ENCODE results near the gene WIZ.

The WIZ gene

GRCh38 chr19:15453906-15454860 is 4.4 kb upstream of the WIZ start:
- no peak for TF ChIP-seq CREB1 (IDR thresholded peaks at IDR 0.05; ENCODE audit: low read depth)
- TF ChIP-seq TAF1 (IDR thresholded peaks at IDR 0.05; ENCODE audit: low read depth): no peak
- TF ChIP-seq EP300 (IDR thresholded peaks at IDR 0.05; ENCODE audit: borderline replicate concordance): no peak
- no peak for TF ChIP-seq EGR1 (IDR thresholded peaks at IDR 0.05)
- TF ChIP-seq TEAD4 (IDR thresholded peaks at IDR 0.05): no peak
- no peak for TF ChIP-seq REST (IDR thresholded peaks at IDR 0.05; ENCODE audit: low read depth)
- no peak for TF ChIP-seq ZBTB7A (IDR thresholded peaks at IDR 0.05; ENCODE audit: low read depth)
- no peak for TF ChIP-seq MAX (IDR thresholded peaks at IDR 0.05)
- no peak for TF ChIP-seq YY1 (IDR thresholded peaks at IDR 0.05; ENCODE audit: low read depth)
- TF ChIP-seq USF1 (IDR thresholded peaks at IDR 0.05): no peak
- no peak for TF ChIP-seq CEBPB (IDR thresholded peaks at IDR 0.05)

DNA sequence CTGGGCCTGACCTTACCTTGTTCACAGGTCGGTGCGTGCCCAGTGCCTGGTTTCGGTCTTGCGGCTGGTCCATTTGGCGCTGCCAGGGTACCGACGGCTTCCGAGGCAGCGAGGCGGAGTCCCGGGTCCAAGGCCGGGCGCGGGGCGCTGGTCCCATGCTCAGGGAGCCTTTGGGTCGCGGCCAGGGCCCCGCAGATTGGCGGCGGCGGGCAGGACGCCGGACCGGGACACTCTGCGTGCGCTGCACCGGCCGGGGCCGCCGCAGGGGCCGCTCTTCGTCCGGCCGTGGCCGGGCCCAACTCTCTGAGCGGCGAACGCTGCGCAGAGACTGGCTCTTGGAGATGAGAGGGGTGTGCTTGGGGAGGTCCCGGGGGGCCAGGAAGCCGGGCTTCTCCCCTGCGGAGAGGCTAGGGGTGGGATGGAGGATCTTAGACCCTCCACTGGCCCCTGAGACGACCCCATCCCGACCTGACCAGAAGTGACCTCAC is 3.4 kb upstream of the WIZ start:
- no peak for TF ChIP-seq ZBTB7A (IDR thresholded peaks at IDR 0.05; ENCODE audit: low read depth)
- TF ChIP-seq TAF1 (IDR thresholded peaks at IDR 0.05; ENCODE audit: low read depth): no peak
- TF ChIP-seq TCF12 (IDR thresholded peaks at IDR 0.05; ENCODE audit: low read depth): no peak
- no peak for TF ChIP-seq EP300 (IDR thresholded peaks at IDR 0.05; ENCODE audit: borderline replicate concordance)
- no peak for TF ChIP-seq NFIC (IDR thresholded peaks at IDR 0.05)
- TF ChIP-seq TEAD4 (IDR thresholded peaks at IDR 0.05): no peak
- no peak for TF ChIP-seq RAD21 (IDR thresholded peaks at IDR 0.05; ENCODE audit: low read depth)
- no peak for TF ChIP-seq YY1 (IDR thresholded peaks at IDR 0.05; ENCODE audit: low read depth)
- TF ChIP-seq MAX (IDR thresholded peaks at IDR 0.05): no peak
- TF ChIP-seq USF1 (IDR thresholded peaks at IDR 0.05): no peak
- TF ChIP-seq FOXM1 (IDR thresholded peaks at IDR 0.05; ENCODE audit: borderline replicate concordance, low read depth): no peak
- no peak for TF ChIP-seq CREB1 (IDR thresholded peaks at IDR 0.05; ENCODE audit: low read depth)

DNA sequence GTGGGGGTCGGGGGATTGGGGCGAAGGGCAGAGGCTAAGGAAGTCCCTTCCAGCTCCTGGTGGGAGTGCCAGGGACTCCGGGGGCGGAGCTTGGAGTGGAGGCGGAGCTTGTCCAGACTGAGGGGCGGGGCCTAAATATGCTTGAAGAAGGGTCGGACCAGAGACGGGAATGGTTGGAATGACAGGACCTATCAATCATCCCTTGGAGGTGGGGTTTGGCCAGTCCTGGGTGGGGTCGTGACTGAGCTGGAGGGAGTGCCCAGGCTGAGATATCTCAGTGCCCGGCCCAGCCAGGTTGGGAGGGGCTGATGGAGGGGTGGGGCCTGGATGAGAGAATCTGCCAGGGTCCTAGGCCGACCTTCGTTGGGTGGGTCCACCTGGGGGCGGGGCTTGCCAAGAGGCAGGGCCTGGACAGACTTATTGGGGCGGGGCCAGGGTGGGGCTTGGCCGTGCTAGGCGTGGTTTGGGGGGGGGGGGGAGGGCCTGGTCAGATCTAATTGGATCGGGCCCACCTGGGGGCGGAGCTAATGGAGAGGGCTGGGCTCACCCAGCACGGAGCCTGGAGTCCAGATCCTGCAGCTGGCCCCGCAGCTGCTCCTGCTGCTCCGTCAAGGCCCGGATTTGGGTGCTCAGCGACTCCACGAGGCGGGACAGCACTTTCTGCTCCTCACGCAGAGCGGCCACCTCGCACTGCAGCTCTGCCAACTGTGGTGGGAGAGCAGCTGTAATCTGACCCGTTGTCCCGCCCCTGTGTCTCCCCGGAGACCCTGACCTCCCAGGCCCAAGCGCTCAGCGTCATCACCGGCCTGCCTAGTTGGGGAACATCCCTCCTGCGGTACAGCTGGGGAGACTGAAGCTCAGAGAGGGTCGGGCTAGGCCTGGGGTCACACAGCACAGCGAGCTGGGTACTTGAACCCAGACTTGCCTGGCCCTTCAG is 2.6 kb upstream of the WIZ start:
- TF ChIP-seq USF1 (IDR thresholded peaks at IDR 0.05): no peak
- TF ChIP-seq MAX (IDR thresholded peaks at IDR 0.05): peak; percentile 45; the same call in 1 of the 2 replicates
- peak; percentile 41; the same call in 1 of the 2 replicates for TF ChIP-seq TEAD4 (IDR thresholded peaks at IDR 0.05)
- TF ChIP-seq YY1 (IDR thresholded peaks at IDR 0.05; ENCODE audit: low read depth): no peak

DNA sequence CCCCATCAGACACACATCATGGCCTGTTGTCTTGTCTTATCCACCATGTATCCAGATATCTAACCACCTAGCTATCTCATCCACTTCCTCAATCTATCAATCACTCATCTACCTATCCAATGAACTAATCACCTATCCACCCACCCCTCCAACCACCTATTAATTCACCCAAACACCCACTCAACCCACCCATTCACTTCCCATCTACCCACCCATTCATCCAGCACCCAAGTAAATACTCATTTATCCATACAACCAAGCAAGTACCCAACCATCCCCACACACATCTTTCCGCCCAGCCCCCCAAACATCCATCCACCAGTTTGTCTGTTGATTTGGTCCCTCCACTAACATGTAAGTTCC is 753 bp upstream of the WIZ start:
- no peak for TF ChIP-seq MAX (IDR thresholded peaks at IDR 0.05)
- no peak for TF ChIP-seq REST (IDR thresholded peaks at IDR 0.05; ENCODE audit: low read depth)
- TF ChIP-seq EP300 (IDR thresholded peaks at IDR 0.05; ENCODE audit: borderline replicate concordance): no peak
- TF ChIP-seq FOXM1 (IDR thresholded peaks at IDR 0.05; ENCODE audit: borderline replicate concordance, low read depth): no peak
- TF ChIP-seq USF1 (IDR thresholded peaks at IDR 0.05): no peak
- TF ChIP-seq TEAD4 (IDR thresholded peaks at IDR 0.05): no peak
- TF ChIP-seq TCF12 (IDR thresholded peaks at IDR 0.05; ENCODE audit: low read depth): no peak
- TF ChIP-seq TAF1 (IDR thresholded peaks at IDR 0.05; ENCODE audit: low read depth): no peak
- no peak for TF ChIP-seq NFIC (IDR thresholded peaks at IDR 0.05)
- TF ChIP-seq ZBTB7A (IDR thresholded peaks at IDR 0.05; ENCODE audit: low read depth): no peak
